NCI-H2029 treated with DMSO at 0.1 percent for 48 hours (cell line): Measurements from ENCODE around the gene OR2Z1.
"Not testable (repeated sequence)": the region's sequence is repeated elsewhere in the genome, so short reads cannot be mapped to it uniquely, and the experiment has no call there.

Experiments
- DNase-seq: peaks from one replicate; lab custom pipeline; 2025; lab: John Stamatoyannopoulos, UW

The OR2Z1 gene

DNA sequence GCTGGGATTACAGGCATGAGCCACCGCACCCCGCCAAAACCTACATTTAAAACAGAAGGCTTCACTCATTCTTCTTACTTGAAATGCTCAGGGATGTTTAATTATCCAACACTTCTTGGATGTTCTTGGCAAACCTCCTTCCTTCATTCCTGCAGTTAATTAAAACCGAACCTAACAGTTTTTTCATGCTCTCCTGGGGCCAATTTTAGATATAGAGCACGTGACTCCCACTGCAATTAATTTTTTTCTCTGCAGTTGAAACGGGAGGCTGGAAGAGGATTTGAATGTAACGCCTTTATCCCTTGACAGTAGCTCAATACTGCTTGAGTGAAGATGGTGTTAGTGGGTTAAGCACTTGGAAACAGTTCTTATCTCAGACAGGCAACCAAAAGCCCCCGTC lies 18.2 kb upstream of the OR2Z1 start:
- no peak for DNase-seq

- not testable (repeated sequence) for DNase-seq
Observed at GRCh38 chr19:8705304-8705703, 16.1 kb upstream of the OR2Z1 start.

GRCh38 chr19:8705742-8706141 lies 15.7 kb upstream of the OR2Z1 start:
- DNase-seq = no peak

DNA sequence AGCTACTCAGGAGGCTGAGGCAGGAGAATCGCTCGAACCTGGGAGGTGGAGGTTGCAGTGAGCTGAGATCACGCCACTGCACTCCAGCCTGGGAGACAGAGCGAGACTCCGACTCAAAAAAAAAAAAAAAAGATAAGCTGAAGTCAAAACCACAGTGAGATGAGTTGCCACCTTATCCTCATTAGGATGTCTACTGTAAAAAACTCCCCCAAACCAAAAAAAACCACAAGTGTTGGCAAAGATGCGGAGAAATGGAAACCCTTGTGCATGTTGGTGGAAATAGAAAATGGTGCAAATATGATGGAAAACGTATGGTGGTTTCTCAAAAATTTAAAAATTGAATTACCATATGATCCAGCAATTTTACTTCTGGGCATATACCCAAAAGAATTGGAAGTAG lies 11.1 kb upstream of the OR2Z1 start:
- DNase-seq = not testable (repeated sequence)

GRCh38 chr19:8722032-8722431 lies 598 bp downstream of the OR2Z1 start:
- no peak for DNase-seq

DNA sequence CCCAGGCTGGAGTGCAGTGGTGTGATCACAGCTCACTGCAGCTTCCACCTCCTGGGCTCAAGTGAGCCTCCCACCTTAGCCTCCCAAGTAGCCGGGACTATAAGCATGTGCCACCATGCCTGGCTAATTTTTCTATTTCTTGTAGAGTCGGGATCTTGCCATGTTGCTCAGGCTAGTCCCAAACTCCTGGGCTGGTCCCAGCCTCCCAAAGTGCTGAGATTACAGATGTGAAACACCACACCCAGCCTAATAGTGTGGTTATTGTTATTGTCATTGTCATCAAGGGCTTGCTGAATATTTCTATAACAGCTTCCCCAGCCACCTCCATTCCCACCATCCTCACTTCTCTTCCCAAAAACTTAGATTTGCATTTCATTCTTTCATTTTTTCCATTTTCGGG lies 2.8 kb downstream of the OR2Z1 start:
- DNase-seq = no peak

DNA sequence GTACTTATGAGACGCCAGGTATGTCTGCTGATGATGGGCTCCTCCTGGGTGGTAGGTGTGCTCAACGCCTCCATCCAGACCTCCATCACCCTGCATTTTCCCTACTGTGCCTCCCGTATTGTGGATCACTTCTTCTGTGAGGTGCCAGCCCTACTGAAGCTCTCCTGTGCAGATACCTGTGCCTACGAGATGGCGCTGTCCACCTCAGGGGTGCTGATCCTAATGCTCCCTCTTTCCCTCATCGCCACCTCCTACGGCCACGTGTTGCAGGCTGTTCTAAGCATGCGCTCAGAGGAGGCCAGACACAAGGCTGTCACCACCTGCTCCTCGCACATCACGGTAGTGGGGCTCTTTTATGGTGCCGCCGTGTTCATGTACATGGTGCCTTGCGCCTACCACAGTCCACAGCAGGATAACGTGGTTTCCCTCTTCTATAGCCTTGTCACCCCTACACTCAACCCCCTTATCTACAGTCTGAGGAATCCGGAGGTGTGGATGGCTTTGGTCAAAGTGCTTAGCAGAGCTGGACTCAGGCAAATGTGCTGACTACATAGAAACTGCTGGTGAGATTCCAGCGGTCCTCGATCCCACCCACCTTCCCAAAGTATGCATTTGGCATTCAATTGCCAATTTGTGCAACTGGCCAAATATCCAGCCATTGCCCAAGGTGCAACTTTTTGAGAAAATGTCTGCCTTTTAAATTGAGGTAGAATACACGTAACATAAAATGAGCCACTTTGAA lies 10.2 kb downstream of the OR2Z1 start:
- DNase-seq = no peak

DNA sequence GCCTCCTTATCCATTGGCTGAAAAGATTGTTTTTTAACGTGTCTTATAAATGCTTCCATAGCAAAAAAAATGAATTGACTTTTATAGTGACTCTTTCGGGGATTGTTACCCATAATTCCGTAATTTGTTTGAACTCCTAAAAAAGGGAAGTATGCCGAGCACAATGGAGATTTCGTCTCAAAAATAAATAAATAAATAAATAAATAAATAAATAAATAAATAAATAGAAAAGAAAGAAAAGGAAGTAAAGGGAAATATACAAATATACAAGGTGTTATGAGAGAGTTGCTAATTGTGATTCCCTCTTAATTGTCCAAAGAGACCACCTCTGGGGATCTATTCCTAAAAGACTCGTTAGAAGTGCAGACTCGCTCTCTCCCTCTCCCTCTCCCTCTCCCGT lies 16.9 kb downstream of the OR2Z1 start:
- no peak for DNase-seq

DNA sequence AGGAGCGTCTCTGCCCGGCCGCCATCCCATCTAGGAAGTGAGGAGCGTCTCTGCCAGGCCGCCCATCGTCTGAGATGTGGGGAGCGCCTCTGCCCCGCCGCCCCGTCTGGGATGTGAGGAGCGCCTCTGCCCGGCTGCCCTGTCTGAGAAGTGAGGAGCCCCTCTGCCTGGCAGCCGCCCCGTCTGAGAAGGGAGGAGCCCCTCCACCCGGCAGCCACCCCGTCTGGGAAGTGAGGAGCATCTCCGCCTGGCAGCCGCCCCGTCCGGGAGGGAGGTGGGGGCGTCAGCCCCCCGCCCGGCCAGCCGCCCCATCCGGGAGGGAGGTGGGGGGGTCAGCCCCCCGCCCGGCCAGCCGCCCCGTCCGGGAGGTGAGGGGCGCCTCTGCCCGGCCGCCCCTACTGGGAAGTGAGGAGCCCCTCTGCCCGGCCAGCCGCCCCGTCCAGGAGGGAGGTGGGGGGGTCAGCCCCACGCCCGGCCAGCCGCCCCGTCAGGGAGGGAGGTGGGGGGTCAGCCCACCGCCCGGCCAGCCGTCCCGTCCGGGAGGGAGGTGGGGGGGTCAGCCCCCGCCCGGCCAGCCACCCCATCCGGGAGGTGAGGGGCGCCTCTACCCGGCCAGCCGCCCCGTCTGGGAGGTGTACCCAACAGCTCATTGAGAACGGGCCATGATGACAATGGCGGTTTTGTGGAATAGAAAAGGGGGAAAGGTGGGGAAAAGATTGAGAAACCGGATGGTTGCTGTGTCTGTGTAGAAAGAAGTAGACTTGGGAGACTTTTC lies 18.0 kb downstream of the OR2Z1 start:
- not testable (repeated sequence) for DNase-seq

DNA sequence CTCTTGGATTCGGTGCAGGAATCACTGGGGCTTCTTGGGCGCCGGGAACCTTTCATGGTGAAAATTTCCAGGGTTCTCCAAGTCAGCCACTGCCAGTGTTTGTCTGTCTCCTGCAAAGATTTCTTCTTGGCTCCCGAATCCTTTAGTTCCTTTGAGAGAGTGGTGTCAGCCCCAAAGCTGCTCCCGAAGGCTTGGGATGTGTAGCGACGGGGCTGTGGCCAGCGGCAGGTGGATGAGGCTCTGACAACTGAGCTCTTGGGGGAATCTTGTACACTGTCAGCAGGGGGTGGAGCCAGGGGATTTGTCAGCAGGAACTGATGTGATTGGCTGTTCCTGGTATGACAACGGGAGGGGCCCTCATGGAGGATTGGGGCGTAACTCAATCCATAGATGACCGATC lies 45.8 kb downstream of the OR2Z1 start:
- DNase-seq = not testable (repeated sequence)

GRCh38 chr19:8769265-8769664 lies 47.8 kb downstream of the OR2Z1 start:
- not testable (repeated sequence) for DNase-seq

GRCh38 chr19:8773587-8773986 lies 52.2 kb downstream of the OR2Z1 start:
- not testable (repeated sequence) for DNase-seq
